Activated CD4-positive, alpha-beta T cell treated with anti-CD3 and anti-CD28 coated beads for 48 hours (primary cell): ENCODE results near the gene OSBPL5.

Experiments
- DNase-seq: peaks from one replicate; pipeline ENCODE4 v3.0.0-alpha.2; 2020

The OSBPL5 gene

DNA sequence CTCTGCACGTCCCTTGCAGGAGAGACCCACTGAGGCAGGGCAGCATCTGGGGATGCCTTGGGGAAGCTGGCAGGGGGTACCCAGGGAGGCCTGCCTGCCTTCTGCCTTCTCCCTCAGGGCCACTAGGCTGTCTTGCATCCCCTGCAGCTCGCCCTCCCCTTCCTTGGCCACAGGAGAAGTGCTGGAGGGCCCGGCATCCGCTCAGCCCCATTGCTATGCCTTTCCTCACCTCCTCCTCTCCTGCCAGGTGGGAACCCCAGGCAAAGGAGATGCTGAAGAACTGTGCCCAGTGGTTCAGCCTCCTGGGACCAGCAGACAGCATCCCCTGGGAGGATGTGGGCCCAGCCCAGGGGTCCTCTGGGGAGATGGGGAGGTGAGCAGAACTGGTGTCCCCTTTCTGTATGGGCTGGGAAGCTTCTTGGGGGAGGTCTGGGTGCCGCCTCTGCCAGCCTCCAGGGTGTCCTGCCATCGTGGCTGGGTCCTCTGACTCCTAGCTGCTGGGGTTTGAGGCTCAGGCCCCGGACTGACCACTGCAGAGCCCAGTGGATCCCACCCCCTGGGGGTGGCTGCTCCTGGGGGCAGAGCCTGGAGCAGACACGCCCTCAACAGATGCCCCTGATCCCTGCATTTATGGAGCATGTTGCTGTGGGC lies 32.9 kb upstream of the OSBPL5 start:
- no peak for DNase-seq

DNA sequence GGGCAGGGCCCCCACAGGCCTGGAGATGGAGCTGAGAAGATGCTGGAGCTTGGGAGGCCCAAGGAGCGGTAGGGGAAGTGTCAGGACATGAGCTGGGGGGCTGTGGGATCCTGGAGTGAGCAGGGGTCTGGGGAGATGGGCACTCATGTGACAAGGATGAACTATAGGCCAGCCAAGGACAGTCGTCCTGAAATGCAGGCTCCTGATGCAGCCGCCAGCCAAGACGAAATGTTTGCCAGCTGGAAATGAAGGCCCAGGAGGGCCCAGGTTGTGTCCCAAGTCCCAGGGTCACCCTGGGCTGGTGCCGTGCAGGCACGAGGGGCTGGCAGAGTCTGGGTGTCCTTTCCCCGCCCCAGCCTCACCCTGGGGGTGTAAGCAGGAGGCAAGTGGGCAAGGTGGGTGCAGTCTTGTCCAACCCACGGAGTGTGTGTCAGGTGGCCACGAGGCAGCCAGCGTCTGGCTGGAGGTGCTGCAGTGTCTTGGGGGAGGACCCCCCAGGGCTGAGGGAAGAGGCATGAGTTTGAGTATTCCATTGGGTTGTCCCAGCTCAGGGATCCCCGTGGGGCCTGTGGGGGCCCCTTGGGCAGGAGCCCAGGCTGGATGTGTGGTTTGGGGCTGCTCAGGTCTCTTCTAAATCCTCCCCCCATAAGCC lies 32.1 kb upstream of the OSBPL5 start:
- DNase-seq: no peak

DNA sequence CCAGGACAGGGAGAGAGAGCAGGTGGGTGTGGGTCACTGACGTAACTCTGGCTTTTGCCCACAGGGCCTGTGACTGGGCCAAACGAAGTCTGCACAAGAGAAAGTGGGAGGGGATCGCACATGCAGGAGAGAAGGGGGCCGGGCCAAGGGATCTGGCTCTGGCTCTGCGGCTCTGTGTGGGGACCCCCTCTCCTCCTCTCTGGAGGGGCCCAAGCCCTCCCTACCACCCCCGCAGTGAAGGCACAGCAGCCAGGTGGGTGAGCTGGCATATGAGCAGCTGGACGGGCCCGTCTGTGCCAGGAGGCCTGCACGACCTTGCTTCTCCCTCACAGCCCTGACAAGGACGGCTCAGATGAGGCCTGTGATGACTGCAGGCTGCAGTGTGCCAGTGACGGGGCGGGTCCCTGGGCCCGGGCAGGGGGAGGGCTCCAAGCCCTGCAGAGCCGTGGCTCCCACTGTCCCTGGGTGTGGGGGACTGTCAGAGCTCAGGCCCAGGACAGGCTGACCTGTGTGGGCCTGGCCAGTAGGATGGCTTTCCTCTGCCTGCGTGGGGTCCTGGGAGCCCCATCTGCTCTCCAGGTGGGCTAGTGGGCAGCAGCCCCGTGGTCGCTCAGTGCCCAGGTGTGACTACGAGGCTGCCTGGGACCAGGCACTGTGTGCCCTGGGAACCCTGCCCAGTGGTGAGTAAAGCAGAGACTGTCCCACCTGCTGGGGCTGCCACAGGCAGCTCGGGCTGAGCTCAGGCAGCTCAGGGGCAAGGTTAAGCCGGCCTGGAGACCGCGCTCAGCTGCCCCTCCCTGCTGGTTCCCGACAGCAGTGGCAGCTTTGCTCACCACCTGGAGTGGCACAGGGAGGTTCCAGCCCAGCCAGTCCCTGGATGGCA lies 31.3 kb upstream of the OSBPL5 start:
- no peak for DNase-seq

DNA sequence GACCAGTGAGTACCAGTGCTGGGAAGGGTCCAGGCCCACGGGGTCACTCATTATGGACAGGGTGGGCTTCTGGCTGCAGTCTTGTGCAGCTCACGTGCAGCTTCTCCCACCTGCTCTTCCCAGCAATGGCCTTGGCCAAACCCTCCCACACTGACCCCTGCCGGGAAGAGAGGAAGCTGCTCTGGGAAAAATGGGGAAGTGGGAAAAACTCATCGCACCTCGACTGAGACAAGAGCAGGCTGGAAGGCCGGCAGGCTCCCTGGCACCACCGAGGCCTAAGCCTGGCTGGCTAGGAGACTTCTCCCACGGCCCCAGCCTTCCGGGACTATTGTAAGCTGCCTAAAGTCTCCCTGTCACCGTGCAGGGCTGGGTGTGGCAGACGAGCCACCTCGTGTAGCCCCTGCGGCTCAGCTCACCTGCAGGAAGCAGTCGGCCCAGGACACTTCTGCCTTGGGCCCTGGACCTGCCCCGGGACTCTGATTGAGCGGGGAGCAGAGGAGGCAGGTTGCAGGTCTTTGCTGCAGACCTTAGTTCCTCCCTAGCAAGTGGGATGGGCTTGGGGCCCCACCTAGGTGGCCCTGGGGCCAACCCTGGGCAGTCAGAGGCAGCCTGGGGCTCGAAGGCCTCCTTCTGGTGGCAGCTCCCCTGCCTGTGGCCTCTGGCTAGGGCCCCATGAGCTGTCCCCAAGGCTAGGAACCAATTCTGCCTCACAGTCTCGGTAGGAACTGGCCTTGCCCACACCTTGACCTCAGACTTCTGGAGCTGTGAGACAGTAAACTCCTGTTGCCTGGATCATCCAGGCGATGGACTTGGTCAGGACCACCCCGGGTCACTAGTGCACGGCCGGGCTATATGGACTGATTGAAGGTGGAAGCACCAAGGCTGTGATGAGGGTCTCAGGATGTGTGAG lies 30.4 kb upstream of the OSBPL5 start:
- no peak for DNase-seq

DNA sequence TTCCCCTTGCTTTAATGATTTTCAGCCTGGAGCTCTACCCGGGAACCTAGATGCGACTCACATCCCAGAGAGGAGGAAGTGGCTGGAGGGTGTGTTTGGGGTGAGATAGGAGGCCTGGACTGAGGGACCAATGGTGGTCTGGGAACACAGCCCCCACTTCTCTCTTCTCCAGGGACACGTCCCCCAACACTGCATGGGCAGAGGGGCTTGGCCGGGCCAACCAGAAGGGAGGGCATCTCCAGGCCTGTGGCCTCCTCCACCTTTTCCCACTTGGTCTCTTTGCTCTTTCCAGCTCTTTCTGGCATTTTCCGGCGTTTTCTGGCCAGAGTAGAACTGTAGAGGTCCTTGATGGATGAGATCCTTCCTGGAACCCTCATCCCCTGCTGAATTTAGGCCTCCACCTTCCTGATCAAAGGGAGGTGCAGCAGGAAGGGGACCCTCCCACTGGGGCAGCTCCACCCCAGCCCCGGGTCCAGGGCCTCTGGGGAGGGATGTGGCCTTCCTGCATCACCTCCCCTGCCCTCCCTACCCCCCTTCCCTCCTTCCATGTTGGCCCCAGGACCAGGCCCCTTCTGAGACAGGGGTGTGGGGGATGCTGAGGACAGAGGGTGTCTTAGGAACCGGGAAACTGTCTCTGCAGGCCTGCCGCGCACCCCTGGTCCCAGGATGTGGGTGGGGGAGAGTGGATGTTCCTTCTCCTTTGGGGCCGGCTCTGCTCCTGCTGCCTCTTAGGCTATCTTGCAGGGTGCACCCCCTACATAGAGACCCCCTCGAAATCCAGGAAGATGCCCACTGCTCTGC lies 29.1 kb upstream of the OSBPL5 start:
- DNase-seq: no peak

DNA sequence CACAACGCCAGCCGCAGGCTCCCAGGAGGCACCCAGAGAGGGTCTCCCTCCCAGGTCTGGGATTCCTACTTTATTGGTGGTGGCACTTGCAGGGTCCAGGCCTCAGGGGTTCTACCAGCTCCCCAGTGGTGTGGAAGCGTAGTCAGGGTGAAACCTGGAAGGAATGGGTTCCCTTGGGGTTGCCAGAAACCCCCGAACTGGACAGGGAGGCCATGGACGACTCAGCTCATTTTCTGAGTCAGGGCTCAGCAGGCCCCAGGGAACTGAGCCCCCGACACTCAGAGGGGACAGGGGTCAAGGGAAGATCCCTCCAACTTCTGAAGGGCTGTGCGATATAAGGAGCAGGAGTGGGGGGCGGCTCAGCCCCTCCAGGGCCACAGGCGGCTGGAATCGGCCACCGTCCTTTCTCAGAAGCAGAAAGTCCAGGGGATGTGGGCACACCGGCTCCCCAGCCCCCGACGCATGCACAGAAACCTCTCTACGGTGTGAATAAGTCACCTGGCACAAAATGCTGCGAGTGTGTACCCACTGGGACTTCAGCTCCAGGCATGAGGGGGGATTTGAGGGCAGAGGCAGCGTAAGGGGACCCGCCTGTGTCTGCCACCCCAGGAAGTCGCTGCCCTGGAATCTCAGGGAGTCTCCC lies 28.4 kb upstream of the OSBPL5 start:
- DNase-seq: no peak

DNA sequence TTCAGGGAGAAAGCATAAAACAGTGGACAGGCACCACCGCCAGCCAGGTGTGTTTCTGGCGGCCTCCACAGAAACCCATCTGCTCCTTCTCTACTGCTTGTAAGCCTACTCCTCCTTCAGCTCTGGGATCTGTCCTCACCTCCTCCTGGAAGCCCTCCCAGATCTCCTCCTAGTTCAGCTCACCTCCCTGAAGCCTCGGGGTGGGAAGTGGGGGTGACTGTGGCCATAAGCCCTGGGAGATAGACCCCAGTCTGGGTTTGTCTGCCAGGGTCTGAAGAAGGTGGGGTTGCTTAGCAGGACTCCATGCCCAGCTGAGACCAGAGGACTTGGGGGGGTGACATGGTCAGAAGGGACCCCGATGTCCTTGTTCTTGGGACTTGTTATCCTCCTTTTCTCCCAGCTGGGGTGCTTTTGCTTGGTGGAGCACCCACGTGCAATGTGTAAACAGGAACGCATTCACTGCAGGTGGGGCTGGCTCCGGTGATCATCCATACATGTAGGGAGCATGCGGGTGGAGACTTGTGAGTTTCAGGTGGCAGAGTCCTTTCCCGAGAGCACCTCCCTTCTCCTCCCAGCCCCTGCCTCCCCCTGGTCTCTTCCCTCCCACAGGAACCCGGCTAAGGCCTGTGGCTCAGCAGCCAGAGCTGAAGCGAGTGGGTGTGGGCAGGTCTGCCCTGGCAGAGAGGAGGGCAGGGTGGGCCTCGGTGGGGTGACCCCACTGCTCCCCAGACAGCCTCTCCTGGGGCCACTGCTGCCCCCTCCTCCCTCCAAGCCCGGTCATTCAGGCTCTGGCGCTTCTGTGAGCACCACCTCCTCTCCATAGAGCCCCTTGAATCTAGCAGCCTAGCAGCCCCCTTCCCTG lies 27.6 kb upstream of the OSBPL5 start:
- no peak for DNase-seq

DNA sequence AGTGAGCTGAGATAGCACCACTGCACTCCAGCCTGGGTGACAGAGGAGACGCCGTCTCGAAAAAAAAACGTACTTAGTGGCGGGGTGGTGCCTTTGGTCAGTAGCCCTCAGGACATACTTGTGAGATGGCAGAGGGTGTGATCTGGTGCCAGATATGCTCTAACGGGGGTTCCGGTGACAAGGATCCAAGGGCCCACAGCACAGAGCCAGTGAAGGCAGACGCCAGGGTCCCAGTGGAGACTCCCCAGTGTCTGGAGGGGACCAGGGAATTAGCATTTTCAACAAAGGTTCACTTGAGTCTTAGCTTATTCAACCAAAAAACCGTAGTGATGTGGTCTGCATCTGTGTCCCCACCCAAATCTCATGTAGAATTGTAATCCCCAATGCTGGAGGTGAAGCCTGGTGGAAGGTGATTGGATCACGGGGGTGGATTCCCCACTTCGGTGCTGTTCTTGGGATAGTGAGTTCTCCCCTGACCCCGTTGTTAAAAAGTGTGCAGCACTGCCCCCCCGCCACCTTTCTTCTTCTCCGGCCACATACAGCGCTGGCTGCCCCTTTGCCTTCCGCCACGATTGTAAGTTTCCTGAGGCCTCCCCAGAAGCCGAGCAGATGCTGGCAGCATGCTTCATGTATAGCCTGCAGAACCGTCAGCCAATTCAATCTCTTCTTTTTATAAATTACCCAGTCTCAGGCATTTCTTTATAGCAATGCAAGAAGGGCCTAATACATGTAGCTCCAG lies 26.6 kb upstream of the OSBPL5 start:
- DNase-seq: no peak

DNA sequence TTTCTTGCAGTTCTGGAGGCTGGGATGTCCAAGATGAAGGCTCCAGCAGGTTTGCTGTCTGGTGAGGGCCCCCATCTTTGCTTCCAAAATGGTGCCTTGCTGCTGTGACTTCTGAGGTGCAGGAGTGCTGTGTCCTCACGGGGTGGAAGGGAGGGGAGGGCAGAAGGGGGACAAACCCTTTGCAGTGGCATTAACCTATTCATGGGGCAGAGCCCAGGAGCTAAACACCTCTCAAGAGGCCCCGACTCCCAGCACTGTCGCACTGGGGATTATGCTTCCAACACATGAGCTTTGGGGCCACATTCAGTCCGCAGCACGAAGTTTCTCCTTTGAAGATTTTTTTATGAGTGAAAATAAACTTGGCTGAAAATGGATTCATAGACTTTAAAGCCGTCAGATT lies 25.5 kb upstream of the OSBPL5 start:
- DNase-seq: no peak

DNA sequence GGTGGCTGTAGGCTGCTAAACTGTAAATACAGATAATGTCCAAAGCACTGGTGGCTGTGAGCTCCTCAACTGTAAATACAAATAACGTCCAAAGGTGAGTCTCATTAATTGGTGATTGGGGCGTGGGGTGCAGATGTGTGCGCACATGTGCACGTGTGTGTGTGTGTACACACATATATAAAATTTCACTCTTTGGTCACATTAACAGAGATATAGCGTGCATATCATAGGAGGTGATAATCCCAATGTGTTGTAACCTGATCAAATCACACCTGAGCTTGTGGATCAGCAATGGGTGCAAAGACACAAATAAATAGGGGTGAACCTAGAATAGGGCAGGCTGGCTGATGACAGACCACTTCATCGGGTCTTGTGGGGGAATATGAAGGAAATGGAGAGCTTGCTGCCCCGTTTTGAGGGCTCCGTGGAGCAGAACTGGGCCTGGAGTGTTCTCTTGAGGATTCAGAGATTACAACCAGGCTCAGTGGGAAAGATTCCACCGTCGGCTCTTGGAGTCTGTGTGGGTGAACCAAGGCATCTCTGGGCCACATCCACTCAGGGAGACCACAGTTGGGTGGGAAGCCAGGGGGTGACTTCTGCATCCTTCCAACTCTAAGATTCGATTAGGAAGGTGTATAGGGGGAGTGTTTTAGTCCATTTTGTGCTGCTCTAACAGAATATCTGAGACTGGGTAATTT lies 24.9 kb upstream of the OSBPL5 start:
- DNase-seq: no peak

DNA sequence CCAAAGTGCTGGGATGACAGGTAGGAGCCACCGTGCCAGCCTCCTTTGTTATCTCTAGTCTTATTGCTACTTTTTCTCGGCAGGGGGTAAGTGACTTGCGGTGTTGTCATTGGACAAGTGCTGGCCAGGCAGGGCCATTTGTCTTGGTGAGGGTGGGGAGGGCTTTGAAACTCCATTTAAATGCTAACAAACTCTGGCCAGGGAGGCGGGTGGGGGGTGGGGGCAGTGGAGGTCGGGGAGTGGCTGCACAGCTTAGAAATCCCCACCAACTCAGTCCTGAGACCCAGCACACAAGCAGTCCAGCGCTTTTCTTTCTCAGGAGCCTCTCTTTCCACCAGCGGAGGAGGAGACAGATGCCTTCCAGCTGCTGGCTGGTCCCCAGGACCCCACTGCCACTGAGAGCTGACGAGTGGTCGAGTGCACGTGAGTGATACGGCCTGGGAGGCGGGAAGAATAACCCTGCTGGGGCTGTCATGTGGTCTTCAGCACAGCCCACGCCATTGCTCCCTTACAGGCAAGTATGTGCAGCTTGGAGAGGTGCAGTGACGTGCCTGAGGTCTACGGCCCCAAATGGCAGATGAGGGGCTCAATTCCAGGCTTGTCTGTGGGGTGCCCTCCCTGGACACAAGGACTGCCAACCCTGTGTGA lies 24.2 kb upstream of the OSBPL5 start:
- no peak for DNase-seq

DNA sequence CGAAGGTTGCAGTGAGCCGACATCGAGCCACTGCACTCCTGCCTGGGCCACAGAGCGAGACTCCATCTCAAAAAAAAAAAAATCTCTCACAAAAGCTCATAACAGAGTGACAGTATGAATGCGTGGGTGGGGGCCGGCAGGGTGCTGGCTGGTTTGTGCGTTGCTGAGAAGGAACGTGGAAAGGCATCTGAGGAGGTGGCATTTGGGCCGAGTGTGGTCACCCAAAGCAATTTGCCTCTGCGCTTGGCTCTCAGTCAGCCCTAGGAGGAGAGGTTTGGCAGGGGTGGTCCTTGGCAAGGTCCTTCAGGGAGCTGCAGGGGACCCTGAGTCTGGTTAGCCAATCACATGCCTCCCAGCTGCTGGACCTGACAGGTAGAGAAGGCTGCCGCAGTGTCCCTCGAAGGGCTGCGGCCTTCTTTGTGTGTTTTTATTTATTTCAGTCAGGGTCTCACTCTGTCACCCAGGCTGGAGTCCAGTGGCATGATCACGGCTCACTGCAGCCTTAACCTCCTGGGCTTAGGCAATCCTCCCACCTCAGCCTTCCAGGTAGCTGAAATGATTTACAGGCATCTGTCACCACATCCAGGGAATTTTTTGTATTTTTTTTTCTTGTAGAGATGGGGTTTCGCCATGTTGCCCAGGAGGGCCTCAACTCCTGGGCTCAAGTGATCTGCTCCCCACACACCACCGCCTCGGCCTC lies 23.5 kb upstream of the OSBPL5 start:
- no peak for DNase-seq

DNA sequence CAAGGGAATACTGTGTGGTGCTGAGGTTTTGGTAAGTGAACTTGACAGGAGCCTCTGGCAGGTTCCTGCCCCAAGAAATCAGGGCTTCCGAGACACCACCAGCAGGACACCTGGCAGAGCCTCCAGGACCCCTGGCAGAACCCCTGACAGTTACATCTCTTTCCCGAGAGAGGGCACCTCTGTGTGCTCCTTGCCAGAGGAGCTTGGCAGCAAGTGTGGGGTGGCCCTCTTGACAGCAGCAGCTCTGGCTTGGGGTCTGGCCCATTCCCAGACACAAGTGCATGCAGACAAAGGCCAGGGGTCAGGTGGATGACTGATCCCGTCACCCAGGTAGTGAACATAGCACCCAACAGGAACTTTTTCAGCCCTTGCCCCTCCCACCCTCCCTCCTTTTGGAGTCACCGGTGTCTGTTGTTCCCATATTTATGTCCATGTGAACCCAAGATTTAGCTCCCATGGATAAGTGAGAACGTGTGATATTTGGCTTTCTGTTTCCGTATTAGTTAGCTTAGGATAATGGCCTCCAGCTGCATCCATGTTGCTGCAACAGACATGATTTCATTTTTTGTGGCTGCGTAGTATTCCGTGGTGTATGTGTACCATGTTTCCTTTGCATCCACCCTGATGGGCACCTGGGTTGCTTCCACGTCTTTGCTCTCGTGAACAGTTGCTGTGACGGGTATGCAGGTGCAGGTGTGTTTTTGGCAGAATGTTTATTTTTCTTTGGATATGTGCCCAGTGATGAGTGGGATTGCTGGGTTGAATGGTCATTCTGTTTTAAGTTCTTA lies 21.2 kb upstream of the OSBPL5 start:
- DNase-seq: no peak

DNA sequence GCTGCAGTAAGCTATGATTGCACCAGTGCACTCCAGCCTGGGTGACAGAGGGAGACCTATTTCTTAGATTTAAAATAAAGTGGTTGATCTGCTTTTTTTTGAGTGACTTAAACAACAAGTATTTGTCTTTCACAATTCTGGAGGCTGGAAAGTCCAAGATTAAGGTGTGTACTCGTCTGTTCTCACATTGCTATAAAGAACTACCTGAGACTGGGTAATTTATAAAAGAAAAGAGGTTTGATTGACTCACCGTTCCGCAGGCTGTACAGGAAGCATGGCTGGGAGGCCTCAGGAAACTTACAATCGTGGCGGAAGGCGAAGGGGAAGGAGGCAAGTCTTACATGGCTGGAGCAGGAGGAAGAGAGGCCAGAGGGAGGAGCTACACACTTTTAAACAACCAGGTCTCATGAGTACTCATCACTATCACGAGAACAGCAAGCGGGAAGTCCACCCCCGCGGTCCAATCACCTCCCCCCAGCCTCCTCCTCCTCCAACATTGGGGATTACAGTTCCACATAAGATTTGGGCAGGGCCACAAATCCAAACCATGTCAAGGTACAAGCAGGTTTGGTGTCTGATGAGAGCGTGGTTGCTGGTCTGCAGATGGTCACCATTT lies 19.7 kb upstream of the OSBPL5 start:
- no peak for DNase-seq

DNA sequence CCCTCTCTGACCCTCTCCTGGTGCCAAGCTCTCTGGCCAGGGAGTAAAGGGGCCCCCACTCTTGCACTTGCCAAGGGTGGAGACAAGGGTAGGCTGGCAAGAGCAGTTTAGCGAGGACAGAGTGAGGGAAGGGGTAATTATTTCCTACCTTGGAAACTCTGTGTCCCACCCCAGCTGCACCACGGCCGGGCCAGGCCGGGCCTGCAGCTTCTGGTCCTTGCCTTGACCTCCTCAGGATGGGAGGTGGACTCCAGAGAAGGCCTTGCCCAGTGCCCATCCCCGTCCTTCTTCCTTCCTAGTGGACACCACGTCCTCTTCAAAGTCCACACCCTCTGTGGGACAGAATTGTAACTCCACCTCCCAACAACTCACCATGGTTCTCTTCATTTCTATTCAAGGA lies 18.4 kb upstream of the OSBPL5 start:
- no peak for DNase-seq

DNA sequence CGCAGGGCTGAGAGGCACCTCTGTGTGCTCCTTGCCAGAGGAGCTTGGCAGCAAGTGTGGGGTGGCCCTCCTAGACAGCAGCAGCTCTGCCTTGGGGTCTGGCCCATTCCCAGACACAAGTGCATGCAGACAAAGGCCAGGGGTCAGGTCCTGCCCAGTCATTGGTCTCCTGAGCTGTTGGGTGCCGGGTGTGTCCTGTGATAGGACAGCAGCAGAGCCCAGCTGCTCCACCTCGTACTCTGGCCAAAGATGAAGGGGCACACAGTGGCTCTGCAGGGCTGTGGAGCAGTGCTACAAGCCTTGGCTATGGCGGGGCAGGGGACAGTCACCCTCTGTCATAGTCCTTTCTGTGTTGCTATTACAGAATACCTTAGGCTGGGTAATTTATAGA lies 17.3 kb upstream of the OSBPL5 start:
- no peak for DNase-seq
